Mononuclear cell (primary cell): Measurements from ENCODE around the gene ZNF469. TPM values are rescaled to one million over a fixed set of nuclear protein-coding genes. Genes with fewer than 3 reads are reported as not detected.

ENCODE experiments used
- H3K27me3 ChIP-seq: 2 replicates; pipeline ENCODE4 v1.6.0; 2011; ENCODE audit warnings: low read length, control low read depth; ENCODE audit not compliant: insufficient read depth
- H3K4me1 ChIP-seq: 2 replicates; pipeline ENCODE4 v1.5.1; 2011; ENCODE audit warnings: mild to moderate bottlenecking, low read length, control low read depth; ENCODE audit not compliant: insufficient read depth
- H3K4me3 ChIP-seq: 2 replicates; pipeline ENCODE4 v1.5.1; 2011; ENCODE audit warnings: mild to moderate bottlenecking, low read length, moderate library complexity
- H3K9me3 ChIP-seq: 2 replicates; pipeline ENCODE4 v1.5.1; 2011; ENCODE audit warnings: low read depth, mild to moderate bottlenecking, control low read depth, low read length
- total RNA-seq: library from RNA; depleted of rRNA; stranded (reverse); fragments of >200 nt; gene quantifications from one replicate; pipeline ENCODE4 v1.2.3, GENCODE V29; 2012

Gene ZNF469
- total RNA-seq, 1 donor = 0.94 TPM

DNA sequence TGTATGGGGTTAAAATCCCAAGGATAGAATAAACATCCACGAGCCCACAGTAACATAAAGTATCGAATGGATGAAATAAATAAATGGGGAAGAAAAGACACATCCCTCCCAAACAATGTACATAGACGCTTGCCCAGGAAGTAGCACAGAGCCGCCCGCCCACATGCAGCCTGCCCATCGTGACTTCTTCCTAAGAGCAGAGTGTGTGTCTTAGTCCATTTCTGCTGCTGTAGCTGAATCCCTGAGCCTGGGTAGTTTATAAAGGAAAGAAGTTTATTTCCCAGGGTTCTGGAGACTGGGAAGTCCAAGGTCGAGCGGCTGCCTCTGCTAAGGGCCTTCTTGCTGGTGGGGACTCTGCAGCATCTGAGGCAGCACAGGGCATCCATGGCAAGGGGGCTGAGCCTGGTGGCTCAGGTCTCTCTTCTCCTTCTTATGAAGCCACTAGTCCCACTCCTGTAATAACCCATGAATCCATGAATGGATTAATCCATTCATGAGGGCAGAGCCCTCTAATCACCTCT, 39.4 kb upstream of the ZNF469 start:
- H3K4me1 ChIP-seq = peaks cover 4% of the 10 kb centered on the region
- H3K9me3 ChIP-seq = no peaks in the 10 kb centered on the region

DNA sequence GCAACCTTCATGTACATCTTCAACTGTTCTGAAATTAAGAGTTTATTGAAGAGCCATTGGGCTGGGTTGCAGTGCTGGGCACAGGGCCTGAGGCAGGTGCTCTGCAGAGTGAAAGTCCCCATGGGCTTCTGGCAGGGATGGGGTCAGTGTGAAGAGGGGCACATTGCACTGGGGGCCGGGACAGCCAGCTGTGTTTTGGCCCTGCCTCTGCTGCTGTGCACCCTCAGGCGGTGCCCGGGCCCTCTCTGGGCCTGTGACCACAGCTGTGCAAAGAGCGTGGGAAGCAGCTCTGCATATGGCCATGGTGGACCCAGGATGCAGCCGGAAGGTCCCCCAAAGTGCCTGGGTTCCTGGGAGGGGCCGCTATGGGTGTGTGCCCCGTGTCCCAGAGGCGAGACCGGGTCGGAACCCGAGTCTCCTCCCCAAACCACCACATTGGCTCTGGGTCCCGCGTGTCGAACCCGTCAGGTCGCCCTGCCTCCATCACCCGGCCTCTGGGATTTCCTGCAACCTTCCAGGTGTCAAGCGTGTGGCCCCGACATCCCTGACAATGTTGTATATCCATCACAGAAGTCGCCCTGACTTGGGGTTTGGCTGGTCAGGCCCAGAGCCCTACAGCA, 38.2 kb upstream of the ZNF469 start:
- H3K27me3 ChIP-seq = no peaks in the 10 kb centered on the region
- peaks cover 4% of the 10 kb centered on the region for H3K4me1 ChIP-seq
- H3K9me3 ChIP-seq = no peaks in the 10 kb centered on the region
- H3K4me3 ChIP-seq = no peak overlapping the region

More for the DNA sequence above, 39.4 kb upstream of the ZNF469 start:
- H3K27me3 ChIP-seq = no peaks in the 10 kb centered on the region
- H3K4me3 ChIP-seq = no peak overlapping the region

DNA sequence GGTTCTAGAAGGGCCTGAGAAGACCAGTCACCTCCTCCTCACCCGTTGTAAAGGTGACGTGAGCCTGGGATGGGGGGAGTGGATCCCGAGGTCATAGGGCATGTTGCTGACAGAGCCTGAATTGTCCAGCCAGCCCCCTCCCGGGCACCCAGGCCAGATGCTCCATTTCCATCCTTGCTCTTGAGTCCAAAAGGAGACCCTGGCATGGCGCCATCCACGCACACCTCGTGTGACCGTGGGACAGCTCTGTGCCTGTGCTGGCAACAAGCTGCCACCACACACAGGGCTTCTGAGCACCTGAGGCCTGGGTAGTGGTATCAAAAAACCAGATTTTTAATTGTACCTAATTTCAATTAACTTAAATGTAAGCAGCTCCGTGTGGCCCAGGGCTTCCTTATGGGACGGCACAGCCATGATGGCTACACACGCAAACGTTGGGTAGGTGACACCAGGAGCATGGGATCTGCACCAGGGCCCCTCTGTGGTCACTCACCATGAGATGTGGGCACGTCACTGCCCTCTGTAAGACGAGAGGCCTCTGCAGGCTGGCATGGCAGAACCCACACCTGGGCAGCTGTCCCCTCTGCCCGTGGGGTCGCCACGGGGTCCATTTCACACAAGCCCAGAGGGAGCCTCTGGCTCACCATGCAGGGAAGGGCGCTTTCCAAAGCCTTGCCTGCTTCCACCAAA, 37.6 kb upstream of the ZNF469 start:
- no peak overlapping the region for H3K4me3 ChIP-seq

DNA sequence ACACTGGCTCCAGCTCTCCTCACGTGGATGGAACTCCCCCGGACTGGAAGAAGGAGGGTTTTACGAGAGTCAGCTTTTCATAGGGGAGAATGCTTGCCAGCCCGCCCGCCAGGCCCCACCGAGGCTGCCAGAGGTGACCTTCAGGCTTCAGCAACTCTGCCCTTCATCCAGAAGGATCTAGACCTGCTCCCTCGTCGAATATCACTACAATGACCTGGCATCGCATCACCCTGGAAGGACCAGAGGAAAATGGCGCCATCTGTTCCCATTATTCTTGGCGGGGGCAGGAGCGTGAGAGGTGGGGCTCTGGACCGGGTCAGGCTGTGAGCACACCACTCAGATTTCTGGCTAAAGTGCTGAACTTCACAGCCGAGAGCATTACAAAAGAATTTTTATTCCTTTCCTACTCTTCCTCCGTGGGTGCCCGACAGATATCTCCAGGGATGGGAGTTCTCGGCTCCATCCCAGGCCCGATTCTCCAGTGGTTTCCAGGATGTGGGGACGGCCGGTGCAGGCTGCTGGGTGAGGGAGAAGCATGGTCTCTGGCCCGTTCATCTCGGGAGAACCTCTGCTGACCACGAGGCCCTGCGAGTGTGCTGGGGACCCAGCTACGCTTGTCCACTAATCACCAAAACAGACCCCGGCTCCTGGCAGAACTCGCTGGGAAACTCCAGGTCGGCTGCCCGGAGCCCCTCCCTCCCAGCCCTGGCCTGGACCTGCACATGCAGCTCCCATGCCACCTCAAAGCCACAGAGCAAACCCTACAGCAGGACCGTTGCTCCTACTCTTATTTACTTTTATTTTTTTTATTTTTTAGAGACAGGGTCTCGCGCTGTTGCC, 36.8 kb upstream of the ZNF469 start:
- Histone ChIP-seq H3K4me1 (peaks cover 4% of the 10 kb centered on the region), H3K4me3 (no peak overlapping the region), H3K9me3 (no peaks in the 10 kb centered on the region), H3K27me3 (no peaks in the 10 kb centered on the region)

More for the DNA sequence above, 37.6 kb upstream of the ZNF469 start:
- H3K4me1 ChIP-seq = peaks cover 4% of the 10 kb centered on the region
- no peaks in the 10 kb centered on the region for H3K27me3 ChIP-seq
- no peaks in the 10 kb centered on the region for H3K9me3 ChIP-seq

DNA sequence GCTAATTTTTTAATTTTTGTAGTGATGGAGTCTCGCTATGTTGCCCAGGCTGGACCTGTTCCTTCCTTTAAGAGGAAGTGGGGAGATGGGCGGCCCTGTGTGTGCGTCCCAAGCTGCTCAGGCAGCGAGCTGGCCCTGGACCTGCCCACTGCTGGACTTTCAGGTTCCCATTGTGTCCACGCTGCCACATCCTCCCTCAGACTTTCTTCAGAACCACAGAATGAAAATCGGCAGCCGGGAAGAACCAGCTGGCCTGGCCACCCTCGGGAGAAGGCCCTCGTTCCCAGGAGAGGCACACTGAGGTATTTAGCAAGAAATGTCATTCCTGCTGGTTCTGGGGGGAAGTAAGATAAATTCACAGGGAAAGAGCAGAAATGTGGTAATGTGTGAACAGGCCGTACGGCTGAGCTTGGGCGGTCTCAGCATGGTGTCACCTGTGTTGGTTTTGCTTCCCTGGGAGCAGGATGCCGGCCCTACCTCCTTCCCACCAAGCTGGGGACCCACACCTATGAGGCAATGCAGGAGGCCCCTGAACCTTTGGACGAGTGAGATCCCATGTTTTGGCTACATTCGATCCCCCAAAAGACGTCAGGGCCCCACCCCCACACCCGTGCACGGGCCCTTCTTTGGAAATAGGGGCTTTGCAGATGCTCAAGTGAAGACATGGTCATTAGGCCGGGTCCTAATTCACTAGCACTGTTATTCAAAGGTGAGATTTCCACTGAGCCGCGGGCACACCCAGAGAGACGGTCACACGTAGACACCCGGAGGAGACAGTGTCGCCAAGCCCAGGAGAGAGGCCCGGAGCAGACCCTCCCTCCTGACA, 35.9 kb upstream of the ZNF469 start:
- no peaks in the 10 kb centered on the region for H3K9me3 ChIP-seq

DNA sequence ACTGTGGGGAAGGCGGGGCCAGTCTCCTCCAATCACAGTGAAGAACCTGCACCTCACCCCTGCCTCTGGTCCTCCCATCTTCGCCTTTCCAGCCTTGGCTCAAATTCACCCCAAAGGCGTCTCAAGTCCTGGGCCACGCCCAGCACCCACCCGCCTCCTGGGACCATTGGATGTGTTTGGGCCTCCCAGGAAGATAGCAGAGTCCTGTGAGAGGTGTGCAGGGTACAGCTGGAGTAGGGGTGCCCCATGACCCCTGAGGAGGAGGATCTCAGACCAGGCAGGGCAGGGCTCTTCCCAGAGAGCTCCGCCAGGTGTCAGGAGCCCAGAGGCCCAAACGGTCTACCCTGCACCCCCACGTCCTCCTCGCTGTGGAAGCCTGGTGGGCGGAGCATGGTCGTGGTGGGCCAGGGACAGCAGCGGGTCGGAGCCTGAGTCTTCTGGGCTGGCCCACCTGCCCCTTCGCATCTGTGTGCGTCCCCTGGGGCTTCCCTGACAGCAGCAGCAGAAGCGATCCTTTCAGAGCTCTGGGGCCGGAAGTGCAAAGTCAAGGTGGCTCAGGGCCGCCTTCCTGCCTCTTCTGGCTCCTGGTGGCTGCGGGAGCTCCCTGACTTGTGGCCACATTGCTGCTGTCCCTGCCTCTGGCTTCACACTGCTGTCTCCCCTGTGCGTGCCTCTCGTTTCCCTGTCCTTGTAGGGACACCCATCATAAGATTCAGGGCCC, 34.9 kb upstream of the ZNF469 start:
- no peaks in the 10 kb centered on the region for H3K9me3 ChIP-seq
- H3K27me3 ChIP-seq = no peaks in the 10 kb centered on the region
- H3K4me1 ChIP-seq = peaks cover 4% of the 10 kb centered on the region
- no peak overlapping the region for H3K4me3 ChIP-seq

More for the DNA sequence above, 35.9 kb upstream of the ZNF469 start:
- no peak overlapping the region for H3K4me3 ChIP-seq
- H3K4me1 ChIP-seq = peaks cover 4% of the 10 kb centered on the region
- H3K27me3 ChIP-seq = no peaks in the 10 kb centered on the region

DNA sequence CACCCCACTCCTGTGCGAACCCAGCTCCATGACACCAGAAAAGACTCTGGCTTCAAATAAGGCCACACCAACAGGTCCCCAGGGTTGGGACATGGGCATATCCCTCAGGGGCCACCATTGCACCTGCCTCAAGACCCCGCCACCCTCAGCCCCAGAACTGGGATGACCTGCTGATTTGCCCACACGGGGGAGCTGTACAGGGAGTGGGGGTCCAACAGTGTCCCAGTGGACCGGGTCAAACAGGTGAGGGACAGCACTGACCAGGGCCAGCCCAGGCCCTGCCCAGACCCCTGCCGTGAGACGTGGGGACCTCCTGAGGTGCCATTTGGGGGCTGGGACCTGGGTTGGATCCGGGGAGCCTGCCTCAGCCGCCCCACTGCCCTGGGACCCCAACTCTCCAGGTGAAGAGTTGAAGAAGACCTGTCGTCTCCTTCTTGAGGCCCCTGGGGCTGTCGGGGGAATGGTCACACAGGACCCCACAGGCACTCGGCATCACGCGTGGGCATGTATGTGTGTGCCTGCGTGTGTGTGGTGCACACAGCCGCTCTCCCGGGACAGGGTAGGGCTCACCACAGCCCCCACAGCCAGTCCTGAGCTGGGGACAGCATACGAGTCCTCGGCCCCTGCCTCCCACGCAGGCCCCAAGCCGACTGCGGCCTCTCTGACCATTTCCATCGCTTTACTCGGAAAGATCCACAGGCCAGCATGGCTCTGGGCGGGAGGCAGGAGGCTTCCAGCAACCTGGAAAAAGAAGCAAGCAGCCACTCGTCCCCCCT, 34.2 kb upstream of the ZNF469 start:
- Histone ChIP-seq H3K9me3 (no peaks in the 10 kb centered on the region), H3K4me1 (peaks cover 4% of the 10 kb centered on the region), H3K4me3 (no peak overlapping the region), H3K27me3 (no peaks in the 10 kb centered on the region)

DNA sequence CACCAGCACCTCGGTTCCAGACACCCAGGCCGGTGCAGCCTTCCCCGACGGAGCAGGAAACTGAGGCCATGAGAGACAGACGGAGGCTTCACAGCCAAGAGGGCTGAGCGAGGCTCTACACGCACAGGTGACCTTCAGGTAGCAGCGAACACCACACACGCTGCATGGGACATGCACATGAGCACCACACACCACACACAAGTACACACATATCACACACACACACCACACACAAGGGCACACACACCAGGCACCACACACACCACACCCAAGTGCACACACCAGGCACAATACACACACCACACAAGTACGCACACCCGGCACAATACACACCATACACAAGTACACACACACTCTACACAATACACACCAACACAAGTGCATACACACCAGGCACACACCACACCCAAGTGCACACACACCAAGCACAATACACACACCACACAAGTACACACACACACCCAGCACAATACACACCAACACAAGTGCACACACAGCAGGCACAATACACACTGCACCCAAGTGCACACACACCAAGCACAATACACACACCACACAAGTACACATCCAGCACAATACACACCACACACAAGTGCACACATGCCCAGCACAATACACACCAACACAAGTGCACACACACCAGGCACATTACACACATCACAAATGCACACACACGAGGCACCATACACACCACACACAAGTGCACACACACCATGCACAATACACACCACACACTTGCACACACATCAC, 33.4 kb upstream of the ZNF469 start:
- Histone ChIP-seq H3K4me1 (peaks cover 4% of the 10 kb centered on the region), H3K27me3 (no peaks in the 10 kb centered on the region), H3K9me3 (no peaks in the 10 kb centered on the region), H3K4me3 (no peak overlapping the region)

DNA sequence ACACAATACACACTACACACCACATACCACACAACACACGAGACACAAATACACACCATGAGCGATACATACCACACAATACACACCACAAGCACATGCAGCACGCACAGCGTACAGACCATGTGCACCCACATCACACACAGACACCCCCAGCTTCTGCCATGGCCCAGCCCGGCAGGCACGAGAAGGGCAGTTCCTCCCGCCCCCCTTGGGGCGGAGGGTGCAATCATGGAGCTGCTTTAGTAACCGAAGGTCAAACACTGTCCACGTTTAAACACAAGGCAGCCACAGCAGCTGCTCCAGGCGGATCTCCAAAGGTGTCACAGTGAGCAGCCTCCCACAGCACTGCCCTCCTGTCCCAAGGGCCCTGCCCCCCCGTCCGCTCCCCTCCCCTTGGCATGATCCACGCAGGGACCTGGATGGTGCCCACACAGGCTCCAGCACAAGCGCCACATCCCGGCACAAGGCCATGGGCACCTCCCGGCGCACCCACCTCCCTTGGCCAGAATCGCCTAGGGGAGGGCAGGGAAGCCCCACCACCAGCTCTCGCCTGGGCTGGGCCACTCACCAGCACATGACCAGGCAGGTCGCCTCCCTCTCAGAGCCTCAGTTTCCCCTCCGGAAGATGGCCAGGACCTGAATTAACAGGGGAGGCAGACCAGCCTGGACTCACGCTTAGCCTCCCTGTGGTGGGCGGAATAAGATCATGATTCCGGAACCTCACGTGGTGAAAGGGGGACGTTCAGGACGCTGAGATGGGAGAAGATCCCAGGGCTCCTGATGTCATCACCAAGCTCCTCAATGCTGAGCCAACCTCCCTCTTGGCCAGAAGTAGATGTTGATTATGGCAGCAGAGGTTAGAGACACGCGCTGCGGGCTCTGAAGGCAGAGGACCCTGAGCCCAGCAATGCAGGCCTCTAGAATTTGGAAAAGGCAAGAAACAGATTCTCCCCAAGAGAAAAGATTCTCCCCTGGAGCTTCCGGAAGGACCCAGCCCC, 32.6 kb upstream of the ZNF469 start:
- Histone ChIP-seq H3K9me3 (no peaks in the 10 kb centered on the region), H3K4me3 (no peak overlapping the region), H3K4me1 (peaks cover 4% of the 10 kb centered on the region), H3K27me3 (no peaks in the 10 kb centered on the region)

DNA sequence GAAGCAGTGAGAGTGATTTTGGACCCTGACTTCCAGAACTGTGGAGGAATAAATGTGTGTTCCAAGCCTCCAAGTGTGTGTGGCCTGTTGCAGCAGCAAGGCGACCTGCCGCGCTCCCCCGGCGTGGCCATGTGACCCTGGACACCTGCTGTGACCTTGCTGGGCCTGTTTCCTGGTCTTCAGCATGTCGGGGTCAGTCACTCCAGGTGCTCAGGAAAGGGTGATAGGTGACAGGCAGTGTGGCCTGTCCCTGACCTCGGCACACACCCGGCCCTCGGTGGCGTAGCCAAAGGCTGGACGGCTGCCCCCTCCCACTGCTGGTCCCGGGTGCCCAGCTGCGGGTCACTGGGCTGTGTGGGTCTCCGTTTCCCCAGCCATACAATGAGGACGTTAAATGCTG, 31.8 kb upstream of the ZNF469 start:
- Histone ChIP-seq H3K4me3 (no peak overlapping the region), H3K27me3 (no peaks in the 10 kb centered on the region), H3K9me3 (no peaks in the 10 kb centered on the region), H3K4me1 (peaks cover 4% of the 10 kb centered on the region)

DNA sequence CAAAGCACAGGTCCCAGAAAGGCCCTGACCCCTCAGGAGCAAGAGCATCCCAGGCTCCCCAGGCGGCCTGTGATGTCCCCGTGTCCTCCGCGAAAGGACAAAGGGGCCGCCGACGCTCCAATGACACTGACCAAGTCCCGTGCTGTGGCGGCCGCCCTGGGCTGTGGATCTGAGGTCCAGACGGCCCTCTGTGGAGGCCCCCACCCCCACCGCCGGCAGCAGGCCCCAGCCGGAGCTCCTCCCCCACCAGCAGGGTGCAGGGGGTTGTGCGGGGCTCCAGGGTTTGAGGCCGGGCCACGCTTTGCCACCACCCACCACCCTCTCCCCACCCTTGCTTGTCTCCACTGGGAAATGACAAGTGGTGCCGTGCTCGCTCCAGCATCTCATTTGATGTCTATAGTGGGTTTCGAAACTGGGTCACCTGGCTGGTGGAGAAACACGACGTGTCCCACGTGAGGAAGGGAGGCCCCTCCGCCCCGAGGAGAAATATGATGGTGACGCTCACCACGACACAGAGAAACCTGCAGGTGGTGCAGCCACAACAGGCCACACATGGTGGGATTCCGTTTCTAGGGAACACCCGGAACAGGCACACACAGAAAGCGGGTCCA, 31.2 kb upstream of the ZNF469 start:
- no peak overlapping the region for H3K4me3 ChIP-seq
- H3K27me3 ChIP-seq = no peaks in the 10 kb centered on the region
- peaks cover 4% of the 10 kb centered on the region for H3K4me1 ChIP-seq
- no peaks in the 10 kb centered on the region for H3K9me3 ChIP-seq
